ENCODE data around the gene CFAP73. TPM values are rescaled to one million over a fixed set of nuclear protein-coding genes. Genes with fewer than 3 reads are reported as not detected.
A peak's percentile ranks its signal among the peaks of the same experiment; 100 is the strongest.
"Not testable (repeated sequence)": the region's sequence is repeated elsewhere in the genome, so short reads cannot be mapped to it uniquely, and the experiment has no call there.

CFAP73 gene
- total RNA-seq, 2 experiments from 2014 or later, result 0.55 to 0.65 TPM

- H3K27me3 Mint-ChIP-seq, result peaks cover 2% of the 10 kb centered on the region
- no peak for ATAC-seq (ENCODE audit: low read depth)
- POLR2A ChIA-PET, result interaction anchor here (1.1 kb wide), 1 partner anchor 11 kb away, joined by 4 read pairs; no protein-coding TSS in a partner anchor
These were observed 50.7 kb downstream of the CFAP73 start for GRCh38 chr12:113200021-113200797.

GRCh38 chr12:113201187-113202177, 52.0 kb downstream of the CFAP73 start:
- H3K9me3 Mint-ChIP-seq, result no peaks in the 10 kb centered on the region
- no peak overlapping the region for H3K4me3 Mint-ChIP-seq
- ATAC-seq (ENCODE audit: low read depth) (no peak), DNase-seq (no peak)
- H3K27ac Mint-ChIP-seq, result peak overlapping the region; percentile 30
- H3K36me3 Mint-ChIP-seq, result no peaks in the 10 kb centered on the region
- POLR2A ChIA-PET, result interaction anchor here (1.3 kb wide), 1 partner anchor 20 kb away, joined by 3 read pairs; the partner anchor contains the start of gene TPCN1
- peaks cover 15% of the 10 kb centered on the region for H3K4me1 Mint-ChIP-seq
- peaks cover 2% of the 10 kb centered on the region for H3K27me3 Mint-ChIP-seq

More at GRCh38 chr12:113200021-113200797, 50.7 kb downstream of the CFAP73 start:
- Mint-ChIP-seq H3K4me3 (no peak overlapping the region), H3K9me3 (no peaks in the 10 kb centered on the region), H3K36me3 (no peaks in the 10 kb centered on the region), H3K4me1 (peaks cover 11% of the 10 kb centered on the region), H3K27ac (no peak overlapping the region)
- DNase-seq, result no peak

GRCh38 chr12:113202300-113203075, 53.0 kb downstream of the CFAP73 start:
- H3K4me1 Mint-ChIP-seq, result peaks cover 22% of the 10 kb centered on the region
- ATAC-seq (ENCODE audit: low read depth), result no peak
- peak overlapping the region; percentile 30 for H3K27ac Mint-ChIP-seq
- DNase-seq, result no peak
- peaks cover 2% of the 10 kb centered on the region for H3K27me3 Mint-ChIP-seq
- POLR2A ChIA-PET, result interaction anchor here (0.6 to 2.0 kb wide), 3 partner anchors 19 to 156 kb away, joined by 3 to 10 read pairs (median 3); partner anchors contain the start of gene TPCN1
- H3K9me3 Mint-ChIP-seq, result no peaks in the 10 kb centered on the region
- H3K4me3 Mint-ChIP-seq, result no peak overlapping the region
- H3K36me3 Mint-ChIP-seq, result no peaks in the 10 kb centered on the region

- Mint-ChIP-seq H3K36me3 (no peaks in the 10 kb centered on the region), H3K27me3 (peaks cover 2% of the 10 kb centered on the region), H3K9me3 (no peaks in the 10 kb centered on the region), H3K4me1 (peaks cover 31% of the 10 kb centered on the region), H3K27ac (no peak overlapping the region), H3K4me3 (no peak overlapping the region)
- DNase-seq, result no peak
- POLR2A ChIA-PET, result interaction anchor here (1.3 to 2.0 kb wide), 2 partner anchors 12 to 17 kb away, joined by 3 to 10 read pairs; partner anchors contain the start of gene TPCN1
- no peak for ATAC-seq (ENCODE audit: low read depth)
These were observed 54.6 kb downstream of the CFAP73 start for GRCh38 chr12:113203852-113204760.

- Mint-ChIP-seq H3K27me3 (peaks cover 2% of the 10 kb centered on the region), H3K9me3 (no peaks in the 10 kb centered on the region), H3K4me1 (peaks cover 36% of the 10 kb centered on the region), H3K4me3 (no peak overlapping the region), H3K27ac (no peak overlapping the region), H3K36me3 (no peaks in the 10 kb centered on the region)
- DNase-seq, result no peak
- no peak for ATAC-seq (ENCODE audit: low read depth)
- POLR2A ChIA-PET, result interaction anchor here (1.3 to 2.0 kb wide), 2 partner anchors 12 to 17 kb away, joined by 3 to 10 read pairs; partner anchors contain the start of gene TPCN1
These were observed 55.3 kb downstream of the CFAP73 start for GRCh38 chr12:113204804-113205203.

GRCh38 chr12:113206802-113207201, 57.3 kb downstream of the CFAP73 start:
- H3K4me1 Mint-ChIP-seq, result peaks cover 44% of the 10 kb centered on the region
- H3K27me3 Mint-ChIP-seq; H3K9me3 Mint-ChIP-seq; H3K36me3 Mint-ChIP-seq; ATAC-seq (ENCODE audit: low read depth); DNase-seq; H3K4me3 Mint-ChIP-seq; H3K27ac Mint-ChIP-seq: not testable (repeated sequence)
- POLR2A ChIA-PET, result interaction anchor here (1.4 to 1.7 kb wide), 2 partner anchors 12 to 27 kb away, joined by 4 to 5 read pairs; no protein-coding TSS in a partner anchor

- POLR2A ChIA-PET, result interaction anchor here (0.7 to 2.3 kb wide), 8 partner anchors 10 to 54 kb away, joined by 3 to 24 read pairs (median 4); partner anchors contain the start of genes DDX54, RITA1 and TPCN1
- Mint-ChIP-seq H3K36me3 (peaks cover 6% of the 10 kb centered on the region), H3K27me3 (peaks cover 2% of the 10 kb centered on the region), H3K4me3 (peak overlapping the region; percentile 76), H3K9me3 (peaks cover 2% of the 10 kb centered on the region), H3K27ac (peak overlapping the region; percentile 92), H3K4me1 (peaks cover 46% of the 10 kb centered on the region)
- peak; percentile 32 for ATAC-seq (ENCODE audit: low read depth)
- DNase-seq, result peak; percentile 45
These were observed 58.1 kb downstream of the CFAP73 start for GRCh38 chr12:113207613-113208040.

GRCh38 chr12:113208041-113208934, 58.8 kb downstream of the CFAP73 start:
- H3K9me3 Mint-ChIP-seq, result peaks cover 2% of the 10 kb centered on the region
- peak overlapping the region; percentile 76 for H3K4me3 Mint-ChIP-seq
- DNase-seq (peak; percentile 72), ATAC-seq (ENCODE audit: low read depth) (peak; percentile 88)
- peaks cover 47% of the 10 kb centered on the region for H3K4me1 Mint-ChIP-seq
- H3K36me3 Mint-ChIP-seq, result peaks cover 6% of the 10 kb centered on the region
- POLR2A ChIA-PET, result interaction anchor here (0.7 to 2.3 kb wide), 10 partner anchors 11 to 231 kb away, joined by 3 to 24 read pairs (median 5); partner anchors contain the start of genes DDX54, RITA1, SLC8B1 and TPCN1
- peak overlapping the region; percentile 92 for H3K27ac Mint-ChIP-seq
- peaks cover 2% of the 10 kb centered on the region for H3K27me3 Mint-ChIP-seq

Measured in activated naive CD8-positive, alpha-beta T cell treated with anti-CD3 and anti-CD28 coated beads, Interleukin-2, amount 10 ng/mL, durations not matched to agents 7 days and 5 days (primary cell).